Common myeloid progenitor, CD34-positive (primary cell): Measurements from ENCODE around the gene GH2. TPM values are rescaled to one million over a fixed set of nuclear protein-coding genes. Genes with fewer than 3 reads are reported as not detected.

Experiments
- CTCF ChIA-PET: fragments of 350-600 bp; sonication (Branson Sonifier 250); formaldehyde crosslinking; loops from one replicate; lab custom pipeline; 2021; ENCODE audit warnings: antibody characterized with exemption; lab: Charles Lee
- POLR2A ChIA-PET: fragments of 350-600 bp; sonication (Branson Sonifier 250); formaldehyde crosslinking; loops from one replicate; lab custom pipeline; 2021; ENCODE audit warnings: antibody characterized with exemption; lab: Charles Lee
- DNase-seq, 3 donors: peaks; one replicate each; pipeline versions ENCODE4 v3.0.0 to v3.0.0-alpha.2; 2013
- H3K27ac ChIP-seq, 2 experiments: 1 replicate in 1 of 2; 2 replicates in 1 of 2; pipeline ENCODE4 v1.7.0; 2013; ENCODE audit warnings: inconsistent platforms in 2 of 2, low read length in 2 of 2, mild to moderate bottlenecking in 2 of 2, low read depth in 1 of 2, moderate library complexity in 1 of 2; ENCODE audit not compliant: severe bottlenecking in 2 of 2, insufficient read depth in 1 of 2, poor library complexity in 1 of 2
- H3K27me3 ChIP-seq, 5 experiments: replicated peaks in 2 of 5; 1 replicate in 3 of 5; 2 replicates in 2 of 5; pipeline versions ENCODE4 v1.6.1 to v1.7.0; 2013; ENCODE audit warnings: low read length in 4 of 5, mild to moderate bottlenecking in 2 of 5, moderate library complexity in 2 of 5, inconsistent platforms in 1 of 5; ENCODE audit not compliant: insufficient read depth in 5 of 5, control insufficient read depth in 4 of 5
- H3K36me3 ChIP-seq, 4 experiments: 1 replicate in 2 of 4; 2 replicates in 2 of 4; pipeline versions ENCODE4 v1.6.1 to v1.7.0; 2013; ENCODE audit warnings: low read length in 3 of 4, control low read depth in 1 of 4, mild to moderate bottlenecking in 1 of 4; ENCODE audit not compliant: control insufficient read depth in 4 of 4, insufficient read depth in 4 of 4
- H3K4me1 ChIP-seq, 4 experiments: 1 replicate in 3 of 4; 2 replicates in 1 of 4; pipeline versions ENCODE4 v1.6.1 to v1.7.1; 2013; ENCODE audit warnings: low read length in 3 of 4, mild to moderate bottlenecking in 3 of 4, control low read depth in 1 of 4, inconsistent platforms in 1 of 4, moderate library complexity in 1 of 4; ENCODE audit not compliant: control insufficient read depth in 4 of 4, insufficient read depth in 4 of 4; ENCODE audit errors: control extremely low read depth in 1 of 4
- H3K4me3 ChIP-seq, 7 experiments: 1 replicate in 4 of 7; 2 replicates in 3 of 7; pipeline versions ENCODE4 v1.5.1 to v1.7.0; 2013; ENCODE audit warnings: mild to moderate bottlenecking in 7 of 7, low read length in 6 of 7, moderate library complexity in 6 of 7, inconsistent platforms in 2 of 7, low read depth in 2 of 7, control low read depth in 1 of 7; ENCODE audit not compliant: insufficient read depth in 4 of 7, control insufficient read depth in 1 of 7; ENCODE audit errors: extremely low read depth in 1 of 7
- H3K9me3 ChIP-seq, 5 experiments: 1 replicate in 4 of 5; 2 replicates in 1 of 5; pipeline versions ENCODE4 v1.6.1 to v1.7.1; 2013; ENCODE audit warnings: low read length in 4 of 5, mild to moderate bottlenecking in 2 of 5, inconsistent platforms in 1 of 5, low read depth in 1 of 5, moderate library complexity in 1 of 5; ENCODE audit not compliant: control insufficient read depth in 4 of 5, insufficient read depth in 2 of 5; ENCODE audit errors: control extremely low read depth in 1 of 5
- WGBS: methylation state at CpG from one replicate; pipeline ENCODE4 v1.1.5; 2013; ENCODE audit not compliant: insufficient coverage; 5-methylcytosine and 5-hydroxymethylcytosine counted together
- polyA plus RNA-seq: library from polyadenylated mRNA; unstranded; fragments of 120-200 nt; gene quantifications from one replicate; pipeline ENCODE4 v1.2.1, GENCODE V29; 2013

Gene GH2
- polyA plus RNA-seq, result not detected

DNA sequence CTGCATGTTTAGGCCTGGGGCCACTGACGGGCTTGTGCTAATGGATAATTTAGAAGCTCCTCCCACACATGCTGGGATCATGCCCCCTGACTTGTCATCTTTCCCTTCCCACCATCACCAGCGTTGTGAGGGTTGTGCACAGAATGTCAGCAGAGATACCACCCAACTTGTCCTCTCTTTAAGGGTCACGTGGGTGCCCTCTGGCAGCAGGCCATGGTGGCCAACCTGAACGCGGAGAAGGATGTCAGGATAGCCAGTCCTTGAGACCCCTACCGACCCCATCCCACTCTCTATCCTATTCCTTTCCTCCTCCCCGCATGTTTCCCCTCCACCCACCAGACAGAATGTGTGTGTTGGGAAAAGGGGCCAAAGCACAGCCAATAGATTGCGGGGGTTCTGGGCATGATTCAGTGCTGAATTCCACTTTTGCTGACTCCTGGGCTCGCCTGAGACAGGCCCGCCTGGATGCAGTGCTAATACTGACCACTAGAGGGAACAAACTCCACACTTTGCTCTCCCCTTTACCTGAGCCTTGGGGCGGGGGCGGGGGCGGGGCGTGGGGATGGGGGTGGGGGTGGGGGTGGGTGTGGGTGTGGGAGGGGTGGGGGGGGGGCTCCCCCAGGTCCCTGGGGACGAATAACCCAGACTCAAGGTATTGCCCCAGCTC lies at the start of gene GH2:
Gene GH2 (minus strand): TSS at position 10 of the 667 bp plus-strand sequence. CDS start 143 bp downstream, outside the sequence.
- POLR2A ChIA-PET, result no interaction called here
- peak; percentile 50 to 72 (median 63) for DNase-seq
- Histone ChIP-seq H3K36me3 (no peaks in the 10 kb centered on the region), H3K9me3 (no peaks in the 10 kb centered on the region), H3K4me3 (no peak within 1 kb of the TSS), H3K27ac (no peak within 1 kb of the TSS), H3K27me3 (peaks cover 0 to 2% (median 0%) of the 10 kb centered on the region in 5 experiments), H3K4me1 (no peaks in the 10 kb centered on the region)
- 68% methylated on average over 6 of the region's 15 CpGs for WGBS
- CTCF ChIA-PET, result interaction anchor here (1.4 to 2.7 kb wide), 8 partner anchors 8 to 167 kb away, joined by 3 to 8 read pairs (median 5); no protein-coding TSS in a partner anchor

DNA sequence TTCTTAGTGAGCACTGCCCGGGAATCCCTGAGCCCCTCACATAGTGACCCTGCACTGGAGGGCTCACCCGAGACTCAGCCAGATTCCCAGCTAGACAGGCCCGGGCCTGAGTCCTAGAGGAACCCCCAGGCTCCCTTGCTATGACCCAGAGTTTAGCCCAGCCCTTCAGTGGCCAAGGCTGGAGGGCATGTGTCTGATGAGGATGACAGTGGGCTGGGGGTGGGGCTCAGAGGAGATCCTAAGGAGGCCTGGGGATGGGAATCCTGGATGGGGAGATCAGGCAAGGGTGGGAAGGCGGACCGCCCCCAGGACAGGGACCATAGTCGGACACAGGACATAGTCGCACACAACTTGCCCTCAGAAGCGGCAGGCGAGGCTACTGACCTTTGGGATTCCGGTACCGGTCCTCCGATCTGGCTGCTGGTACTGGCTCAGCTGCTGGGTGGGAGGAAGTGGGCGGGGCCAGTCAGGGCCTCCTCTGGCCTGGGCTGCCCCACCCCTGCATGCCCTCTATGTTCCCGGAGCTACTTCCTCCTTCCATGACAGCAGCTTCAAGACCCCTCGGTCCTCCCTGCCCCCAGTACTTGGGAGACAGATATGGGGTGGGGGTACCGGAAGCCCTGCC lies 49.3 kb upstream of the GH2 start:
- DNase-seq, result peak; percentile 60 to 74 (median 72)
- peak overlapping the region in 6 of 7 experiments; percentile 52 to 85 (median 68) for H3K4me3 ChIP-seq
- POLR2A ChIA-PET, result interaction anchor here (1.0 kb wide), 1 partner anchor 88 kb away, joined by 4 read pairs; no protein-coding TSS in a partner anchor

DNA sequence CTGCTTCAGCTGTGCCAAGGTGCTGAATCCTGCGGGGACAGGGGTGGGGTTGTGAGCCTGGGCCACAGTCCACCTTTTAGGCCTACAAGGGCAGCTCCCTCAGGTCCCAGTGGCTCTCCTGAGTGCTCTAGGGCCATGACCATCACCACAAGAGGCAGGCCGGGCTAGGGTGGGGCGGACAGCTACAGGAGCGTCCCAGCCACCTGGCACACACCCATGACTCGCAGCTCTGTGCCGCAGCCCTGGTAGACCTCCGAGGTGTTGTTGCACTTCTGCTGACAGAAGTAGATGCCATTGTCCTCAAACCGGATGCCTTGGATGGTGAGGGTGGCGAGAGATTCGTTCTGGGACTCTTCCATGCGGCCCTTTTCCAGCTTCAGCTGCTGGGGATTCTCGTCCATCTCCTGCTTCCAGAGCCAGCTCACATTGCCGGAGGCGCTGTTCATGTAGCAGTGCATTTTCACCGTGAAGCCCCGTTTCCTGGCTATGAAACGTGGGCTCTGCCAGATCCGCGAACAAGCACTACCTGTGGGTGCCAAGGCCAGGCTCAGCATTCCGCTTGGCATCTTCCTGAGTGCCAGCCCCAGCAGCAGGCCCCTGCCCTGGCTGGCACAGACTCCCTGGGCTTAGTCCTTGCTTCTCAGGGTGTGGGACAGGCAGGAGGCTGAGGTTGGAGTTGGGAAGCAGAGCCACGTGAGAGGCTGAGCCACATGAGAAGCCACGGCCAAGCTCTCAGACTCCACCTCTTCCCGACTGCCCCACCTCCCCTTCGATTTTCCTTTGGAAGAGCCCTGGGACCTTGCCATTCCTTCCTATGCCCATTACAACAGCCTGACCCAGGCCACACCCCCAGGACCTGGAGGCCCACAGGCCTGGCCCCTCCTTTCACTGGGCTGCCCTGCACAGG lies 48.4 kb upstream of the GH2 start:
- CTCF ChIA-PET, result interaction anchor here (1.0 to 7.3 kb wide), 10 partner anchors 10 to 204 kb away, joined by 3 to 63 read pairs (median 8); partner anchors contain the start of gene GH1
- no peak for DNase-seq
- Histone ChIP-seq H3K27me3 (no peaks in the 10 kb centered on the region), H3K36me3 (peaks cover 2 to 28% (median 13%) of the 10 kb centered on the region in 4 experiments), H3K4me3 (peak overlapping the region in 1 of 7 experiments; percentile 72), H3K9me3 (no peaks in the 10 kb centered on the region), H3K4me1 (peaks cover 0 to 29% (median 27%) of the 10 kb centered on the region in 4 experiments), H3K27ac (no peak overlapping the region)
- WGBS, result 95% methylated on average over 23 of the region's 24 CpGs
- POLR2A ChIA-PET, result interaction anchor here (0.5 kb wide), 1 partner anchor 90 kb away, joined by 3 read pairs; the partner anchor contains the start of gene ICAM2

More for the DNA sequence above, 49.3 kb upstream of the GH2 start:
- H3K27me3 ChIP-seq, result no peaks in the 10 kb centered on the region
- H3K36me3 ChIP-seq, result peaks cover 2 to 28% (median 13%) of the 10 kb centered on the region in 4 experiments
- H3K4me1 ChIP-seq, result peaks cover 0 to 29% (median 27%) of the 10 kb centered on the region in 4 experiments
- no peaks in the 10 kb centered on the region for H3K9me3 ChIP-seq
- peak overlapping the region in 1 of 2 experiments; percentile 34 for H3K27ac ChIP-seq
- CTCF ChIA-PET, result interaction anchor here (0.7 to 7.3 kb wide), 11 partner anchors 11 to 95 kb away, joined by 3 to 63 read pairs (median 6); partner anchors contain the start of gene GH1
- WGBS, result 37% methylated on average over 11 of the region's 16 CpGs

DNA sequence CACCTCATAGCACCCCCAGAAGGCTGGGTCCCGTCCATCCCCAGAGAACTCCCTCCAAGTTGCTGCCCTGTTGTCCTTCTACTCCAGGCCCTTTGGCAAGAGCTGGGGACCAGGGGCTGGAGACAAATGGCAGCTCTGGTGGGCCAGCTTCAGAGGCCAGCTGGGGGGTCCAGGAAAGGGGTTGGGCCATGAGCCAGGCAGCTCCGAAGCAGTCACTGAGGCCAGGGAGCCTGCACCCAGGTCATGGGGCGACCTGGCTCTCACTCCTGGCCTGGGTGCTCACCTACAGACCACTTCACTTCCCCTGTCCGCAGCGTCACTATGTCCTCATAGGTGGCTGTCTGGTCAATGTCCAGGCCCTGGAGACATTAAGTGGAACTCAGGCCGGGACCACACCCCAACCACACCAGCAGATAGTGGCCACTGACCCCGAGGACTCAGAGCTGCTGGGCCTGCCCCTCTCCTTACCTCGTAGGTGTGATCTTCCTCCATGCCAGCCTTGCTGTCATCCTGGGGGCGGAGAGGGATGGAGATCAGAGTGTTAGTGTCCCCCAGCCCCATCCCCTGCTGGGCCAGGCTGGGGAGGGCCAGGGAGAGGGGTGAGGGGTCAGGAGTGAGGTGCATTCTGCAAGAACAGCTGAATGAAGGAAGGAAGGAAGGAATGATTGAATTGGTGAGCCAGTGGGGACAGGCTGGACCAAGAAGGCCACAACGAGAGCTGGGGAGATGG lies 47.4 kb upstream of the GH2 start:
- peaks cover 2 to 28% (median 13%) of the 10 kb centered on the region in 4 experiments for H3K36me3 ChIP-seq
- 96% methylated on average over 7 of the region's 10 CpGs for WGBS
- H3K4me3 ChIP-seq, result no peak overlapping the region
- CTCF ChIA-PET, result interaction anchor here (1.0 to 7.3 kb wide), 9 partner anchors 9 to 204 kb away, joined by 3 to 63 read pairs (median 4); partner anchors contain the start of gene GH1
- no peaks in the 10 kb centered on the region for H3K27me3 ChIP-seq
- no peaks in the 10 kb centered on the region for H3K9me3 ChIP-seq
- no peak overlapping the region for H3K27ac ChIP-seq
- H3K4me1 ChIP-seq, result peaks cover 0 to 29% (median 25%) of the 10 kb centered on the region in 4 experiments
- DNase-seq, result no peak
- POLR2A ChIA-PET, result interaction anchor here (0.5 to 0.6 kb wide), 2 partner anchors 91 to 246 kb away, joined by 3 read pairs; partner anchors contain the start of gene ICAM2

DNA sequence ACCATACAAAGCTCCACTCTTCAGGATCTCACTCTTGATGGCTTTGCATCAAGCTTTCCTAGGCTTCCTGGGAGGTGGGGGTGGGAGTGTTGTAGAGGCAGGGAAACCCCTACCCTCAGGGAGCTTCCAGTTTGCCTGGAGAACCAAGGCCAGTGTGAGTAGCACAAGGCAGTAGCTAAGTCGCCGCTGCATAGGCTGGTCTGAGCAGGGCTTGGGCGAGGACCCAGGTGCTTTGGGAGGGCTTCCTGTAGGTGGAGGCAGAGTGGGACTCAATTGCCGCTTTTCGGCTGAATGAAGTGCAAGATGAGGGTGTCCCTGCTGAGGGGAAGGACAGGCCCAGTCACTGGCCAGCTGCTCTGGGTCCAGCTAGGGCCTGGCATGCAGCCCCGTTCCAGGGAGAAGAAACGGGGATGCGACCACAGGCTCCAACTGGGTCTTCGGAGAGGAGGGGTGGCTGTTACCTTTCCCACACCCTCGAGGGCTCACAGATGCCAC lies 46.5 kb upstream of the GH2 start:
- no peak overlapping the region for H3K4me3 ChIP-seq
- POLR2A ChIA-PET, result no interaction called here
- H3K4me1 ChIP-seq, result peaks cover 0 to 27% (median 25%) of the 10 kb centered on the region in 4 experiments
- no peaks in the 10 kb centered on the region for H3K27me3 ChIP-seq
- DNase-seq, result no peak
- no peaks in the 10 kb centered on the region for H3K9me3 ChIP-seq
- 82% methylated on average over 8 of the region's 10 CpGs for WGBS
- CTCF ChIA-PET, result interaction anchor here (0.7 to 7.3 kb wide), 8 partner anchors 8 to 205 kb away, joined by 3 to 63 read pairs (median 4); partner anchors contain the start of gene GH1
- peaks cover 2 to 28% (median 13%) of the 10 kb centered on the region in 4 experiments for H3K36me3 ChIP-seq
- no peak overlapping the region for H3K27ac ChIP-seq
